Measurements from ENCODE around the gene CCSER2. TPM values are rescaled to one million over a fixed set of nuclear protein-coding genes. Genes with fewer than 3 reads are reported as not detected.

Gene CCSER2
- polyA plus RNA-seq, 1 of the 3 experiments (the other 2 are of a cell fraction), result 8.5 TPM

GRCh38 chr10:84415539-84416244 lies 87.3 kb downstream of the CCSER2 start:
- Histone ChIP-seq H3K4me3 (ENCODE audit: low read depth in 2 of 2, low read length in 1 of 2) (no peak overlapping the region), H3K4me2 (no peak overlapping the region), H3K9ac (no peak overlapping the region), H3K4me1 (ENCODE audit: control insufficient read depth in 1 of 2, insufficient read depth in 2 of 2, low read depth in 1 of 2, low read length in 1 of 2) (no peaks in the 10 kb centered on the region), H3K9me3 (peaks cover 6% of the 10 kb centered on the region; the same call in 1 of the 2 replicates), H3K79me2 (ENCODE audit: insufficient read depth) (peaks cover 71% of the 10 kb centered on the region), H3K27me3 (ENCODE audit: insufficient read depth) (no peaks in the 10 kb centered on the region), H4K20me1 (ENCODE audit: insufficient read depth) (no peaks in the 10 kb centered on the region), H3F3A (replicated peaks; ENCODE audit: insufficient read depth) (no peaks in the 10 kb centered on the region), H3K27ac (ENCODE audit: low read depth in 2 of 2, low read length in 1 of 2) (no peak overlapping the region), H3K36me3 (replicated peaks in 1 of 2; ENCODE audit: control insufficient read depth in 1 of 2, insufficient read depth in 2 of 2, low read length in 1 of 2) (peaks cover 0 to 33% of the 10 kb centered on the region in 2 experiments), H2AFZ (ENCODE audit: low read depth) (no peak overlapping the region), H3K9me2 (no peaks in the 10 kb centered on the region)
- ChIA-PET CTCF (interaction anchor here (2.6 kb wide), 1 partner anchor 122 kb away, joined by 8 read pairs; no protein-coding TSS in a partner anchor), POLR2A (no interaction called here)
- 94% methylated on average over 6 of the region's 10 CpGs for WGBS (ENCODE audit: low lambda C conversion rate)
- DNase-seq, result no peak
- TF ChIP-seq GATA2 (CRISPR knock-in tag; IDR thresholded peaks at IDR 0.05) (no peak), TAF1 (IDR thresholded peaks at IDR 0.05; ENCODE audit: borderline replicate concordance, low read depth, low read length) (no peak), CHD2 (IDR thresholded peaks at IDR 0.05; ENCODE audit: low read length, partially characterized antibody) (no peak), RCOR1 (IDR thresholded peaks at IDR 0.05; ENCODE audit: low read length) (no peak), NRF1 (IDR thresholded peaks at IDR 0.05; ENCODE audit: low read depth, low read length) (no peak), MEF2A (IDR thresholded peaks at IDR 0.05; ENCODE audit: borderline replicate concordance, low read depth) (no peak), NFIC (IDR thresholded peaks at IDR 0.05; ENCODE audit: borderline replicate concordance) (no peak)

GRCh38 chr10:84416245-84416555 lies 87.8 kb downstream of the CCSER2 start:
- POLR2A ChIA-PET, result no interaction called here
- peaks cover 68% of the 10 kb centered on the region for H3K79me2 ChIP-seq (ENCODE audit: insufficient read depth)

More at GRCh38 chr10:84416245-84416555, 87.8 kb downstream of the CCSER2 start:
- Histone ChIP-seq H3K4me2 (no peak overlapping the region), H3K36me3 (replicated peaks in 1 of 2; ENCODE audit: control insufficient read depth in 1 of 2, insufficient read depth in 2 of 2, low read length in 1 of 2) (peaks cover 0 to 33% of the 10 kb centered on the region in 2 experiments), H3K9me2 (no peaks in the 10 kb centered on the region), H2AFZ (ENCODE audit: low read depth) (no peak overlapping the region), H3K4me1 (ENCODE audit: control insufficient read depth in 1 of 2, insufficient read depth in 2 of 2, low read depth in 1 of 2, low read length in 1 of 2) (no peaks in the 10 kb centered on the region), H3K9me3 (peaks cover 6% of the 10 kb centered on the region; the same call in 1 of the 2 replicates), H3K27me3 (ENCODE audit: insufficient read depth) (no peaks in the 10 kb centered on the region), H3K27ac (ENCODE audit: low read depth in 2 of 2, low read length in 1 of 2) (no peak overlapping the region), H3K9ac (no peak overlapping the region), H3K4me3 (ENCODE audit: low read depth in 2 of 2, low read length in 1 of 2) (no peak overlapping the region), H3F3A (replicated peaks; ENCODE audit: insufficient read depth) (no peaks in the 10 kb centered on the region), H4K20me1 (ENCODE audit: insufficient read depth) (no peaks in the 10 kb centered on the region)
- no peak for DNase-seq
- WGBS (ENCODE audit: low lambda C conversion rate), result 93% methylated on average over 2 of the region's 2 CpGs
- CTCF ChIA-PET, result interaction anchor here (2.6 kb wide), 1 partner anchor 122 kb away, joined by 8 read pairs; no protein-coding TSS in a partner anchor
- TF ChIP-seq CHD2 (IDR thresholded peaks at IDR 0.05; ENCODE audit: low read length, partially characterized antibody) (no peak), MAX (IDR thresholded peaks at IDR 0.05; ENCODE audit: low read depth) (no peak), POLR2AphosphoS5 (IDR thresholded peaks at IDR 0.05; ENCODE audit: low read depth, low read length) (no peak), SIN3A (IDR thresholded peaks at IDR 0.05; ENCODE audit: borderline replicate concordance, low read depth, low read length) (no peak), EZH2phosphoT487 (IDR thresholded peaks at IDR 0.05; ENCODE audit: borderline replicate concordance, low read depth) (no peak), JUND (IDR thresholded peaks at IDR 0.05) (no peak), RFX5 (IDR thresholded peaks at IDR 0.05; ENCODE audit: low read length) (no peak), TAF1 (IDR thresholded peaks at IDR 0.05; ENCODE audit: borderline replicate concordance, low read depth, low read length) (no peak), EP300 (IDR thresholded peaks at IDR 0.05; ENCODE audit: borderline replicate concordance in 1 of 2, low read depth in 1 of 2, low read length in 1 of 2) (no peak), NRF1 (IDR thresholded peaks at IDR 0.05; ENCODE audit: low read depth, low read length) (no peak)
- TF ChIP-seq, protein P1, sequence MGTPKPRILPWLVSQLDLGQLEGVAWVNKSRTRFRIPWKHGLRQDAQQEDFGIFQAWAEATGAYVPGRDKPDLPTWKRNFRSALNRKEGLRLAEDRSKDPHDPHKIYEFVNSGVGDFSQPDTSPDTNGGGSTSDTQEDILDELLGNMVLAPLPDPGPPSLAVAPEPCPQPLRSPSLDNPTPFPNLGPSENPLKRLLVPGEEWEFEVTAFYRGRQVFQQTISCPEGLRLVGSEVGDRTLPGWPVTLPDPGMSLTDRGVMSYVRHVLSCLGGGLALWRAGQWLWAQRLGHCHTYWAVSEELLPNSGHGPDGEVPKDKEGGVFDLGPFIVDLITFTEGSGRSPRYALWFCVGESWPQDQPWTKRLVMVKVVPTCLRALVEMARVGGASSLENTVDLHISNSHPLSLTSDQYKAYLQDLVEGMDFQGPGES (IDR thresholded peaks at IDR 0.05; ENCODE audit: low read depth, low read length), result no peak

All from SK-N-SH (cell line).